ENCODE results near the gene SLFNL1.

Gene SLFNL1

GRCh38 chr1:41020109-41020576, 1.4 kb downstream of the SLFNL1 start:
- DNase-seq (ENCODE audit: low read depth, low spot score): no peak

- no peak for DNase-seq (ENCODE audit: low read depth, low spot score)
These were observed 2.2 kb downstream of the SLFNL1 start for GRCh38 chr1:41019353-41019745.

- no peak for DNase-seq (ENCODE audit: low read depth, low spot score)
These were observed 3.5 kb downstream of the SLFNL1 start for GRCh38 chr1:41018018-41018410.

- DNase-seq (ENCODE audit: low read depth, low spot score): no peak
These were observed 4.1 kb downstream of the SLFNL1 start for GRCh38 chr1:41017141-41018017.

GRCh38 chr1:41015897-41016470, 5.5 kb downstream of the SLFNL1 start:
- no peak for DNase-seq (ENCODE audit: low read depth, low spot score)

- no peak for DNase-seq (ENCODE audit: low read depth, low spot score)
These were observed 6.1 kb downstream of the SLFNL1 start for GRCh38 chr1:41015281-41015896.

GRCh38 chr1:41014871-41015270, 6.7 kb downstream of the SLFNL1 start:
- DNase-seq (ENCODE audit: low read depth, low spot score): no peak

GRCh38 chr1:41013796-41014195, 7.7 kb downstream of the SLFNL1 start:
- DNase-seq (ENCODE audit: low read depth, low spot score): no peak

GRCh38 chr1:41013024-41013423, 8.5 kb downstream of the SLFNL1 start:
- DNase-seq (ENCODE audit: low read depth, low spot score): no peak

GRCh38 chr1:41010345-41010744, 11.2 kb downstream of the SLFNL1 start:
- DNase-seq (ENCODE audit: low read depth, low spot score): no peak

GRCh38 chr1:41009466-41009865, 12.1 kb downstream of the SLFNL1 start:
- DNase-seq (ENCODE audit: low read depth, low spot score): no peak

GRCh38 chr1:41006942-41007865, 14.3 kb downstream of the SLFNL1 start:
- no peak for DNase-seq (ENCODE audit: low read depth, low spot score)

- no peak for DNase-seq (ENCODE audit: low read depth, low spot score)
These were observed 15.6 kb downstream of the SLFNL1 start for GRCh38 chr1:41005876-41006275.

GRCh38 chr1:41003640-41004220, 17.8 kb downstream of the SLFNL1 start:
- peak; percentile 74 for DNase-seq (ENCODE audit: low read depth, low spot score)

- DNase-seq (ENCODE audit: low read depth, low spot score): no peak
These were observed 18.3 kb downstream of the SLFNL1 start for GRCh38 chr1:41003127-41003639.

- DNase-seq (ENCODE audit: low read depth, low spot score): no peak
These were observed 22.9 kb downstream of the SLFNL1 start for GRCh38 chr1:40998668-40999067.

GRCh38 chr1:40997096-40997495, 24.4 kb downstream of the SLFNL1 start:
- DNase-seq (ENCODE audit: low read depth, low spot score): no peak

GRCh38 chr1:40989066-40989465, 32.5 kb downstream of the SLFNL1 start:
- no peak for DNase-seq (ENCODE audit: low read depth, low spot score)

GRCh38 chr1:40988280-40988679, 33.2 kb downstream of the SLFNL1 start:
- DNase-seq (ENCODE audit: low read depth, low spot score): no peak

GRCh38 chr1:40987439-40988276, 33.9 kb downstream of the SLFNL1 start:
- DNase-seq (ENCODE audit: low read depth, low spot score): no peak

All from ELF-1 (cell line).